CD4-positive, alpha-beta memory T cell (primary cell): Measurements from ENCODE around the gene IFNL3. TPM values are rescaled to one million over a fixed set of nuclear protein-coding genes. Genes with fewer than 3 reads are reported as not detected.
"Not testable (repeated sequence)": the region's sequence is repeated elsewhere in the genome, so short reads cannot be mapped to it uniquely, and the experiment has no call there.

ENCODE experiments used
- CTCF ChIA-PET: fragments of 350-600 bp; sonication (Branson Sonifier 250); formaldehyde crosslinking; loops from one replicate; lab custom pipeline; 2021; ENCODE audit warnings: inconsistent platforms; ENCODE audit not compliant: partially characterized antibody; lab: Charles Lee
- POLR2A ChIA-PET: fragments of 350-600 bp; sonication (Branson Sonifier 250); formaldehyde crosslinking; loops from one replicate; lab custom pipeline; 2021; ENCODE audit not compliant: partially characterized antibody; lab: Charles Lee
- DNase-seq, 5 donors: peaks; one replicate each; pipeline versions ENCODE4 v3.0.0 to v3.0.0-alpha.2; 2020 to 2022; ENCODE audit warnings: mixed read lengths in 1 of 5
- H3K27ac ChIP-seq: one replicate; pipeline ENCODE4 v1.7.0; 2013; ENCODE audit warnings: low read depth, low read length
- H3K27me3 ChIP-seq: 2 replicates; pipeline ENCODE4 v1.7.0; 2013; ENCODE audit warnings: mild to moderate bottlenecking, low read length, moderate library complexity; ENCODE audit not compliant: insufficient read depth
- H3K36me3 ChIP-seq: 2 replicates; pipeline ENCODE4 v1.7.0; 2013; ENCODE audit warnings: mild to moderate bottlenecking, low read length, moderate library complexity; ENCODE audit not compliant: insufficient read depth
- H3K4me1 ChIP-seq: 2 replicates; pipeline ENCODE4 v1.7.0; 2013; ENCODE audit warnings: mild to moderate bottlenecking, low read length, moderate library complexity; ENCODE audit not compliant: insufficient read depth
- H3K4me3 ChIP-seq, 2 donors: one replicate each; pipeline ENCODE4 v1.7.0; 2013; ENCODE audit warnings: low read length in 2 of 2, mild to moderate bottlenecking in 1 of 2
- H3K9me3 ChIP-seq, 2 donors: one replicate each; pipeline ENCODE4 v1.7.0; 2013; ENCODE audit warnings: low read length in 2 of 2, control low read depth in 1 of 2; ENCODE audit not compliant: control insufficient read depth in 1 of 2
- H3K27ac Mint-ChIP-seq, 7 donors: one replicate each; pipeline ENCODE4 v1.8.0; 2020 to 2021; ENCODE audit warnings: mixed read lengths in 7 of 7, mild to moderate bottlenecking in 6 of 7, inconsistent platforms in 3 of 7, moderate library complexity in 3 of 7
- H3K27me3 Mint-ChIP-seq, 2 donors: one replicate each; pipeline ENCODE4 v1.8.0; 2020 to 2021; ENCODE audit warnings: mixed read lengths in 2 of 2
- H3K36me3 Mint-ChIP-seq, 2 donors: one replicate each; pipeline ENCODE4 v1.8.0; 2020 to 2021; ENCODE audit warnings: mixed read lengths in 2 of 2, inconsistent platforms in 1 of 2, mild to moderate bottlenecking in 1 of 2
- H3K4me1 Mint-ChIP-seq, 4 donors: one replicate each; pipeline ENCODE4 v1.8.0; 2020 to 2021; ENCODE audit warnings: mixed read lengths in 4 of 4, mild to moderate bottlenecking in 1 of 4
- H3K4me3 Mint-ChIP-seq, 8 donors: one replicate each; pipeline ENCODE4 v1.8.0; 2020 to 2021; ENCODE audit warnings: mixed read lengths in 8 of 8, mild to moderate bottlenecking in 7 of 8, moderate library complexity in 6 of 8, inconsistent platforms in 3 of 8
- H3K9me3 Mint-ChIP-seq, 8 donors: one replicate each; pipeline ENCODE4 v1.8.0; 2020 to 2021; ENCODE audit warnings: mixed read lengths in 8 of 8, mild to moderate bottlenecking in 5 of 8, inconsistent platforms in 3 of 8, moderate library complexity in 1 of 8
- intact Hi-C: fragments of 100-400 bp; cut with micrococcal nuclease; formaldehyde crosslinking; loops from one replicate; pipeline ENCODE4 v1.15.1; 2023
- polyA plus RNA-seq, 2 donors: library from polyadenylated mRNA; unstranded; fragments of 300-500 nt; fragmentation: Illumina TruSeq; gene quantifications; one replicate each; pipeline ENCODE4 v1.2.3, GENCODE V29; 2021
- total RNA-seq, 2 experiments: library from RNA; stranded (reverse); gene quantifications; one replicate each; pipeline ENCODE4 v1.2.3, GENCODE V29; 2021

IFNL3 gene
- total and polyA plus RNA-seq, 4 experiments from 2014 or later: not detected

DNA sequence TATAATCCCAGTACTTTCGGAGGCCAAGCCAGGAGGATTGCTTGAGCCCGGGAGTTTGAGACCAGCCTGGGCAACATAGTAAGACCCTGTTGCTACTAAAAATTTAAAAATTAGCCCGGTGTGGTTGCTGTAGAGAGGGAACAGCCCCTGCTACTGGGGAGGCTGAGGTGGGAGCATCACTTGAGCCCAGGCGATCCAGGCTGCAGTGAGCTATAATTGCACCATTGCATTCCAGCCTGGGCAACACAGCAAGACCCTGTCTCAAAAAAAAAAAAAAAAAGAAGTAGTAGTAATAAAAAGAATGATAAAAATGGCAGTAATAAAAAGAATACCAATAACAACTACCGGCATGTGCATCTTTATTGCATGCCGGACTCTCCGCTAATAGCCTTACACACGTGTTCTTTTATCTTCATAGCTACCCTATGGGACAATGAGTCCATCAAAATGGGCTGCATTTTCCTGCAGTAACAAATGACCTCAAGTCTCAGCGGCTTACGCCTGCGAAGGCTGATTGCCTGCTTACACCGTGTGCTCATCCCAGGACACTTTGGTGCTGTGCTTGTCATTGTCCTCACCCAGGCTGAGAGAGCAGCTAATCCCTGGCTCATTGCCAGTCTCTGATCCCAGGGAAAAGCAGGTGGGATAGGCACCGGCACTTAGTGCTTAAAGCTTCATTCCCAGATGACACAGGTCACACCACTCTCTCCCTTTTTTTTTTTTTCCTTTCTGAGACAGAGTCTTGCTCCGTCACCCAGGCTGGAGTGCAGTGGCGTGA, 26.4 kb downstream of the IFNL3 start:
- Histone ChIP-seq H3K9me3 (no peaks in the 10 kb centered on the region), H3K4me1 (no peaks in the 10 kb centered on the region), H3K36me3 (no peaks in the 10 kb centered on the region), H3K4me3 (no peak overlapping the region), H3K27me3 (no peaks in the 10 kb centered on the region), H3K27ac (no peak overlapping the region)
- POLR2A ChIA-PET: interaction anchor here (0.8 kb wide), 1 partner anchor 110 kb away, joined by 3 read pairs; no protein-coding TSS in a partner anchor
- CTCF ChIA-PET: no interaction called here
- H3K9me3 Mint-ChIP-seq: peaks cover 0 to 2% (median 0%) of the 10 kb centered on the region in 8 donors
- H3K27ac Mint-ChIP-seq: no peak overlapping the region
- H3K4me1 Mint-ChIP-seq: no peaks in the 10 kb centered on the region
- intact Hi-C loops: no loop called here
- H3K4me3 Mint-ChIP-seq: no peak overlapping the region
- no peak for DNase-seq
- H3K36me3 Mint-ChIP-seq: no peaks in the 10 kb centered on the region
- H3K27me3 Mint-ChIP-seq: peaks cover 15 to 22% of the 10 kb centered on the region in 2 donors

GRCh38 chr19:39217094-39217493, 27.7 kb downstream of the IFNL3 start:
- intact Hi-C loops: no loop called here
- no peaks in the 10 kb centered on the region for H3K9me3 ChIP-seq
- Mint-ChIP-seq H3K9me3 (peaks cover 0 to 2% (median 0%) of the 10 kb centered on the region in 8 donors), H3K36me3 (no peaks in the 10 kb centered on the region), H3K4me3 (no peak overlapping the region), H3K27me3 (peaks cover 13 to 20% of the 10 kb centered on the region in 2 donors), H3K27ac (no peak overlapping the region), H3K4me1 (no peaks in the 10 kb centered on the region)
- H3K27ac ChIP-seq: no peak overlapping the region
- H3K27me3 ChIP-seq: no peaks in the 10 kb centered on the region
- no peak for DNase-seq
- H3K36me3 ChIP-seq: no peaks in the 10 kb centered on the region
- CTCF ChIA-PET: no interaction called here
- H3K4me3 ChIP-seq: no peak overlapping the region
- H3K4me1 ChIP-seq: no peaks in the 10 kb centered on the region
- POLR2A ChIA-PET: interaction anchor here (0.8 kb wide), 1 partner anchor 112 kb away, joined by 3 read pairs; no protein-coding TSS in a partner anchor

GRCh38 chr19:39215323-39215722, 29.5 kb downstream of the IFNL3 start:
- H3K9me3 ChIP-seq, H3K27ac Mint-ChIP-seq, H3K27me3 ChIP-seq, intact Hi-C loops, H3K4me3 ChIP-seq, H3K4me1 ChIP-seq, H3K36me3 ChIP-seq, H3K4me1 Mint-ChIP-seq, H3K27ac ChIP-seq, H3K36me3 Mint-ChIP-seq, DNase-seq, POLR2A ChIA-PET, H3K4me3 Mint-ChIP-seq, H3K9me3 Mint-ChIP-seq: not testable (repeated sequence)
- CTCF ChIA-PET: interaction anchor here (2.0 kb wide), 1 partner anchor 112 kb away, joined by 7 read pairs; no protein-coding TSS in a partner anchor
- peaks cover 7 to 11% of the 10 kb centered on the region in 2 donors for H3K27me3 Mint-ChIP-seq

GRCh38 chr19:39212375-39212742, 32.4 kb downstream of the IFNL3 start:
- Mint-ChIP-seq H3K4me3 (no peak overlapping the region), H3K27me3 (peaks cover 5% of the 10 kb centered on the region in 2 donors), H3K27ac (no peak overlapping the region), H3K4me1 (no peaks in the 10 kb centered on the region), H3K36me3 (no peaks in the 10 kb centered on the region), H3K9me3 (peaks cover 0 to 2% (median 0%) of the 10 kb centered on the region in 8 donors)
- Histone ChIP-seq H3K27ac (no peak overlapping the region), H3K9me3 (no peaks in the 10 kb centered on the region), H3K4me3 (no peak overlapping the region), H3K4me1 (no peaks in the 10 kb centered on the region), H3K36me3 (no peaks in the 10 kb centered on the region), H3K27me3 (no peaks in the 10 kb centered on the region)
- intact Hi-C loops: loop anchor here (1.0 kb wide), 2 partner anchors 116 to 200 kb away; partner anchors contain the start of gene PLEKHG2
- CTCF ChIA-PET: interaction anchor here (0.8 to 1.6 kb wide), 6 partner anchors 114 to 320 kb away, joined by 3 to 7 read pairs (median 4); partner anchors contain the start of genes EID2B and GMFG
- POLR2A ChIA-PET: interaction anchor here (1.0 to 1.7 kb wide), 2 partner anchors 115 to 119 kb away, joined by 3 to 4 read pairs; no protein-coding TSS in a partner anchor
- peak in 4 of 5 donors; percentile 48 to 50 (median 49) for DNase-seq

GRCh38 chr19:39211731-39212374, 33.0 kb downstream of the IFNL3 start:
- no peaks in the 10 kb centered on the region for H3K36me3 Mint-ChIP-seq
- H3K9me3 Mint-ChIP-seq: peaks cover 0 to 2% (median 0%) of the 10 kb centered on the region in 8 donors
- no peak overlapping the region for H3K4me3 Mint-ChIP-seq
- peaks cover under 1 to 2% of the 10 kb centered on the region in 2 donors for H3K27me3 Mint-ChIP-seq
- Histone ChIP-seq H3K4me3 (no peak overlapping the region), H3K4me1 (no peaks in the 10 kb centered on the region), H3K36me3 (no peaks in the 10 kb centered on the region), H3K9me3 (no peaks in the 10 kb centered on the region), H3K27me3 (no peaks in the 10 kb centered on the region), H3K27ac (no peak overlapping the region)
- H3K4me1 Mint-ChIP-seq: no peaks in the 10 kb centered on the region
- intact Hi-C loops: loop anchor here (1.0 kb wide), 2 partner anchors 116 to 200 kb away; partner anchors contain the start of gene PLEKHG2
- CTCF ChIA-PET: interaction anchor here (0.7 to 1.6 kb wide), 7 partner anchors 115 to 321 kb away, joined by 3 to 7 read pairs (median 3); partner anchors contain the start of genes EID2B and GMFG
- H3K27ac Mint-ChIP-seq: no peak overlapping the region
- POLR2A ChIA-PET: interaction anchor here (0.5 to 1.7 kb wide), 3 partner anchors 116 to 121 kb away, joined by 3 to 4 read pairs (median 3); no protein-coding TSS in a partner anchor
- no peak for DNase-seq

GRCh38 chr19:39209196-39209595, 35.6 kb downstream of the IFNL3 start:
- Histone ChIP-seq H3K27me3 (no peaks in the 10 kb centered on the region), H3K4me3 (no peak overlapping the region), H3K9me3 (no peaks in the 10 kb centered on the region), H3K36me3 (no peaks in the 10 kb centered on the region), H3K4me1 (no peaks in the 10 kb centered on the region), H3K27ac (no peak overlapping the region)
- ChIA-PET POLR2A (no interaction called here), CTCF (no interaction called here)
- intact Hi-C loops: no loop called here
- H3K9me3 Mint-ChIP-seq: no peaks in the 10 kb centered on the region
- DNase-seq: no peak
- H3K27ac Mint-ChIP-seq: no peak overlapping the region
- H3K4me1 Mint-ChIP-seq: no peaks in the 10 kb centered on the region
- no peaks in the 10 kb centered on the region for H3K36me3 Mint-ChIP-seq
- H3K4me3 Mint-ChIP-seq: no peak overlapping the region
- H3K27me3 Mint-ChIP-seq: peaks cover 7 to 8% of the 10 kb centered on the region in 2 donors
